Body of pancreas (tissue), 4 donors: ENCODE data around the gene INAFM2. TPM values are rescaled to one million over a fixed set of nuclear protein-coding genes. Genes with fewer than 3 reads are reported as not detected.

ENCODE experiments used
- ATAC-seq: fragments of 150-250 bp; one replicate; pipeline ENCODE4 v1.9.1; 2016
- DNase-seq, 4 donors: peaks; one replicate each; pipeline ENCODE4 v3.0.0-alpha.2; 2019
- H3K27ac ChIP-seq, 4 donors: fragments of 200-600 bp; sonication (generic); 1 replicate in 3 of 4; 2 replicates in 1 of 4; pipeline versions ENCODE4 v1.5.1 to v1.6.1; 2016 to 2019; ENCODE audit warnings: mild to moderate bottlenecking in 1 of 4, mixed read lengths in 1 of 4, moderate library complexity in 1 of 4
- H3K27me3 ChIP-seq, 2 donors: fragments of 200-600 bp; sonication (generic); one replicate each; pipeline ENCODE4 v1.6.0; 2016; ENCODE audit warnings: mild to moderate bottlenecking in 1 of 2
- H3K36me3 ChIP-seq, 2 donors: fragments of 200-600 bp; sonication (generic); replicated peaks in 1 of 2; 2 replicates each; pipeline ENCODE4 v1.5.1; 2016; ENCODE audit warnings: low read depth in 2 of 2; ENCODE audit not compliant: insufficient read depth in 1 of 2
- H3K4me1 ChIP-seq: fragments of 200-600 bp; sonication (generic); one replicate; pipeline ENCODE4 v1.6.0; 2016
- H3K4me3 ChIP-seq, 2 donors: fragments of 200-600 bp; sonication (generic); 1 replicate in 1 of 2; 2 replicates in 1 of 2; pipeline ENCODE4 v1.5.1; 2016 to 2019
- H3K9me3 ChIP-seq, 3 donors: fragments of 200-600 bp; sonication (generic); 1 replicate in 2 of 3; 2 replicates in 1 of 3; pipeline ENCODE4 v1.5.1; 2016
- POLR2A ChIP-seq, 3 donors: fragments of 450-650 bp; IDR thresholded peaks; one replicate each; pipeline ENCODE4 v1.6.1; 2016; ENCODE audit warnings: antibody characterized with exemption in 3 of 3, mild to moderate bottlenecking in 2 of 3
- WGBS, 2 donors: methylation state at CpG; one replicate each; pipeline ENCODE4 v1.1.5; 2017; 5-methylcytosine and 5-hydroxymethylcytosine counted together
- intact Hi-C: fragments of 100-400 bp; cut with DNase I; formaldehyde crosslinking; loops from one replicate; pipeline ENCODE4 v1.15.1; 2023
- total RNA-seq, 2 donors: library from RNA; depleted of rRNA; stranded (reverse); fragments of >200 nt; gene quantifications; one replicate each; pipeline ENCODE4 v1.1.0, GENCODE V29; 2016
- TF ChIP-seq, protein P1 (sequence below), 7 experiments: fragments of 450-650 bp in 4 of 7; fragments of 200-600 bp in 3 of 7; sonication (generic) in 3 of 7; IDR thresholded peaks; one replicate each; pipeline ENCODE4 v1.5.1; 2016 to 2019; ENCODE audit warnings: antibody characterized with exemption in 7 of 7

Gene INAFM2
- total RNA-seq, 2 donors from 2014 or later: 8.8 to 22.4 TPM

DNA sequence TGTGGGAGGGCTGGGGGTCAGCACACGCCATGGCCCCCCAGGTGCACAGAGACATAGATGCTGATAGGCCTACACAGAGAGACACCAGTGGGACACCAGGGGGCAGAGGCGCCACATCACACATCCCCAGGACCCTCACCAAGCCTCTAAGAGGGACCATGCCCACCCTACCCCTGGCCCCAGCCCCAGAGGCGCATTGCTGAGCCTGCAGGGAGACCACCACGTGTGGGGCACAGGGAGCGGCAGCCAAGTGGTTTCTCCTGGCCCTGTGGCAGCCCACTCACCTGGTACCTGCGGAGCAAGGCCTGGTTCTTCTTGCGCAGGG lies 16.1 kb downstream of the INAFM2 start:
- H3K36me3 ChIP-seq: no peaks in the 10 kb centered on the region
- peak overlapping the region; percentile 72 to 92 (median 90) for H3K27ac ChIP-seq
- peaks cover 69% of the 10 kb centered on the region for H3K4me1 ChIP-seq
- no peak for TF ChIP-seq POLR2A (IDR thresholded peaks at IDR 0.05)
- TF ChIP-seq, protein P1, sequence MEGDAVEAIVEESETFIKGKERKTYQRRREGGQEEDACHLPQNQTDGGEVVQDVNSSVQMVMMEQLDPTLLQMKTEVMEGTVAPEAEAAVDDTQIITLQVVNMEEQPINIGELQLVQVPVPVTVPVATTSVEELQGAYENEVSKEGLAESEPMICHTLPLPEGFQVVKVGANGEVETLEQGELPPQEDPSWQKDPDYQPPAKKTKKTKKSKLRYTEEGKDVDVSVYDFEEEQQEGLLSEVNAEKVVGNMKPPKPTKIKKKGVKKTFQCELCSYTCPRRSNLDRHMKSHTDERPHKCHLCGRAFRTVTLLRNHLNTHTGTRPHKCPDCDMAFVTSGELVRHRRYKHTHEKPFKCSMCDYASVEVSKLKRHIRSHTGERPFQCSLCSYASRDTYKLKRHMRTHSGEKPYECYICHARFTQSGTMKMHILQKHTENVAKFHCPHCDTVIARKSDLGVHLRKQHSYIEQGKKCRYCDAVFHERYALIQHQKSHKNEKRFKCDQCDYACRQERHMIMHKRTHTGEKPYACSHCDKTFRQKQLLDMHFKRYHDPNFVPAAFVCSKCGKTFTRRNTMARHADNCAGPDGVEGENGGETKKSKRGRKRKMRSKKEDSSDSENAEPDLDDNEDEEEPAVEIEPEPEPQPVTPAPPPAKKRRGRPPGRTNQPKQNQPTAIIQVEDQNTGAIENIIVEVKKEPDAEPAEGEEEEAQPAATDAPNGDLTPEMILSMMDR (IDR thresholded peaks at IDR 0.05): no peak
- H3K4me3 ChIP-seq: no peak overlapping the region
- H3K9me3 ChIP-seq: no peaks in the 10 kb centered on the region
- ATAC-seq: no peak
- intact Hi-C loops: no loop called here
- no peak for DNase-seq
- no peaks in the 10 kb centered on the region for H3K27me3 ChIP-seq
- 86% methylated on average over 4 of the region's 7 CpGs; no CpG with 5 or more reads in 1 of the 2 donors for WGBS, 2 donors

DNA sequence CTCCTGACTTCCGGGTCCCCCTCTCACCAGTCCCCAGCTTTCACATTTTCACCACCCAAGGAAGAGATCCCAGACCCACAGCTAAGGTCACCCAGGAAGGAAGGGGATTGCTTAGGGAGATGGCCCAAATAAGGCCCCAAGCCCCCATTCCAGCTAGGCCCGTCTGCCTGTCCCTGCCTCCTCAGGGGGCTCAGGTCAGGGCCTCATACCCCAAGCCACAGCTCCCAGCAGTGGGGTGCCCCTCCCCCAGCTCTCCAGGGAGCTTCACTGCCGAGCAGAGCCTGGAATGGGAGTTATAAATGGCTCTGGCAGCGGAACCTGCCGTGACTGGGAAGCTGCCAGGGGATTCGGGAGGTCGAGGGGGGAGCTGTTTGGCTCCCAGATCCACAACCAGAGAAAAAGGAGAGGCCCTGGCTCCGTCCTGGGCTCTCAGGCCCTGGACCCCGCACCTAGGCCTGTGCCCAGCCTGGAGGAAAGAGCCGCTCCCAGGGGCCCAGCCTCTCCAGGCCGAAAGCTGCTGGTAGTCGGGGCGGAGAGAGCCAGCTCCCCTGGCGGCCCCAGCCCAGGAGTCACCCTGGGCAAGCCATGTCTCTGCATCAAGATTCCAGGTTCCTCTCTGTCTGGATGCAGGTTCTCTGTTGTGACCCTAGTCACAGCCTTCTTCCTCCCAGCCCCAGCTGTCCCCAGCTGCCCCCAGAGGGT lies 16.7 kb downstream of the INAFM2 start:
- peak; percentile 66 to 78 (median 76) for DNase-seq
- Histone ChIP-seq H3K27me3 (no peaks in the 10 kb centered on the region), H3K27ac (peak overlapping the region; percentile 72 to 92 (median 90)), H3K9me3 (no peaks in the 10 kb centered on the region), H3K4me1 (peaks cover 66% of the 10 kb centered on the region), H3K4me3 (no peak overlapping the region), H3K36me3 (no peaks in the 10 kb centered on the region)
- TF ChIP-seq, protein P1 (IDR thresholded peaks at IDR 0.05): no peak
- no peak for TF ChIP-seq POLR2A (IDR thresholded peaks at IDR 0.05)
- intact Hi-C loops: no loop called here
- 37 to 69% methylated on average over 9 to 14 of the region's 14 CpGs for WGBS, 2 donors
- peak; percentile 47 for ATAC-seq

DNA sequence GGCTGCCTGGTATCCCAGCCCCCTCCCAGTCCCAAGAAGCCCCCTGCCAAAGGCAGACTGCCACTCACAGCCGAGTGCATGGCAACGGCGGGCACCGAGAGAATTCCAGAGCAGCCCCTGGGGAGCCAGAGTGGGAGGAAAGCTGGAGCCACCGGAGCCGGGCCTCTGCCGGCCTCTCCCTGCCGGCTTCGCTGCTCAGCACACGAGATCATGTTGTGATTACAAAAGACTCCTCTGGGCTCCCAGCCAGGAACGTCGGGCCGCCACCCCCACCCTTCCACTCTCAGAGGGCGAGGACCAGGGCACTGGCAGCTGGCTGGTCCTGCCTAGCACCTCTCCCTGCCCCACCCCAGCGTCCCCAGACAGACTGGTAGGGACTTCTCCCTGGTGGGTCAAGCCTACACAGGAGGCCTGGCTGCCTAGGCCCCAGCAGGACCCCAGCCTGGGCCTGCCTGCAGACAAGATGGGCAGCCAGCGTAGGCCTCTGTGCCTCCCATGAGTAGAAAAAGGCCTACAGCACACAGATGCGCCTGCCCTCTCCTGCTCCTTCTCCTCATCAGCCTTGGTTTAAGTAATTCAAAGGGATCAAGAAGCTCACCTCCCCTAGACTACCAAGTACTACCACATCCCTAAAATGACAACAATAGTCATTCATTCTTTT lies 17.4 kb downstream of the INAFM2 start, which contains the start of gene CCDC9B:
Gene CCDC9B (minus strand): TSS at position 200 of the 661 bp plus-strand sequence. CDS start 120 bp downstream, at position 80.
- H3K27ac ChIP-seq: peak within 1 kb of the TSS; percentile 72 to 92 (median 90)
- DNase-seq: peak; percentile 80 to 89 (median 88)
- intact Hi-C loops: no loop called here
- WGBS, 2 donors: 49 to 100% methylated on average over 2 to 9 of the region's 17 CpGs
- TF ChIP-seq POLR2A (IDR thresholded peaks at IDR 0.05): peak; percentile 70 to 85 (median 83)
- TF ChIP-seq, protein P1 (IDR thresholded peaks at IDR 0.05): no peak
- no peaks in the 10 kb centered on the region for H3K36me3 ChIP-seq
- peaks cover 59% of the 10 kb centered on the region for H3K4me1 ChIP-seq
- no peaks in the 10 kb centered on the region for H3K9me3 ChIP-seq
- peak; percentile 66 for ATAC-seq
- H3K27me3 ChIP-seq: no peaks in the 10 kb centered on the region
- no peak within 1 kb of the TSS for H3K4me3 ChIP-seq

DNA sequence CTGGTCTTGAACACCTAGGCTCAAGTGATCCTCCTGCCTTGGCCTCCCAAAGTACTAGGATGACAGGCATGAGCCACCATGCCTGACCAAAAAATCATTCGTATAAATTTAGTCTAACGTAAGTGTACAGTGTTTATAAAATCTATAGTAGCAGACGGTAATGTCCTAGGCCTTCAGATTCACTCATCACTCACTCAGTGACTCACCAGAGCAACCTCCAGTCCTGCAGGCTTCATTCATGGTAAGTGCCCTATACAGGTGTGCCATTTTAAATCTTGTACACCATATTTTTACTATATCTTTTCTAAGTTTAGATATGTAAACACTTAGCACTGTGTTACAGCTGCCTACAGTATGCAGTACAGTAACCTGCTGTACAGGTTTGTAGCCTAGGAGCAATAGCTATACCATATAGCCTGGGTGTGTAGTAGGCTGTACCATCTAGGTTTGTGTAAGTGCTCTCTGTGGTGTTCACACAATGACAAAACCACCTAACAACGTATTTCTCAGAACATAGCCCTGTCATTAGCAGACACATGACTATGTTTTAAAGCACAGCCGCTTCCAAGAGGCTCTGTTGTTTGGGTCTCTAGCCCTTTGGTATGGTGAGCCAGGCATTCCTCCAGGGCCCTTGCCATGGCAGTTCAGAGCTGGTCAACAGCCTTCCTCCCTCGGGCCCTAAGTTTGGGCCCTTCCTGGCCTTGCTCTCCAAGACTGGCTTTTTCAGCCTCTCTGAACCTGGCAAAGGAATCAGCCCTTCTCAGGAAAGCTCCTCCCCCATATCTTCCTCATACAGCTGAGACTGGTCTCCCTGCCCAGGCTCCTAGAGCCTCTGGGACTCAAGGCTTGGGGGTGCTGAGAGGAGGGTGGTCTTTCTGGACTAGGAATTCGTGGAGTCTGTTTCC lies 19.2 kb downstream of the INAFM2 start:
- H3K4me3 ChIP-seq: no peak overlapping the region
- TF ChIP-seq, protein P1 (IDR thresholded peaks at IDR 0.05): no peak
- no peak for TF ChIP-seq POLR2A (IDR thresholded peaks at IDR 0.05)
- no peak for ATAC-seq
- intact Hi-C loops: no loop called here
- no peaks in the 10 kb centered on the region for H3K9me3 ChIP-seq
- 62 to 63% methylated on average over 7 of the region's 7 CpGs for WGBS, 2 donors
- peak overlapping the region in 1 of 4 donors; percentile 87 for H3K27ac ChIP-seq
- no peak for DNase-seq
- H3K27me3 ChIP-seq: no peaks in the 10 kb centered on the region
- H3K36me3 ChIP-seq: no peaks in the 10 kb centered on the region
- H3K4me1 ChIP-seq: peaks cover 41% of the 10 kb centered on the region
